Activated B cell treated with CpG ODN at 0.5 μM for 24 hours (primary cell): ENCODE measurements around the gene SLC1A2. TPM values are rescaled to one million over a fixed set of nuclear protein-coding genes. Genes with fewer than 3 reads are reported as not detected.

Source experiments
- ATAC-seq: fragments of 200-7000 bp; cut with Tn5 transposase; one replicate; pipeline ENCODE4 v1.10.0; 2021; ENCODE audit warnings: low read depth, mild to moderate bottlenecking, moderate library complexity
- CTCF ChIA-PET: fragments of 350-600 bp; sonication (Branson Sonifier 250); formaldehyde crosslinking; loops from one replicate; lab custom pipeline; 2021; ENCODE audit warnings: antibody characterized with exemption; lab: Charles Lee
- POLR2A ChIA-PET: fragments of 350-600 bp; sonication (Branson Sonifier 250); formaldehyde crosslinking; loops from one replicate; lab custom pipeline; 2021; ENCODE audit warnings: antibody characterized with exemption; lab: Charles Lee
- DNase-seq: peaks from one replicate; pipeline ENCODE4 v3.0.0; 2022
- H3K27ac Mint-ChIP-seq: one replicate; pipeline ENCODE4 v1.8.0; 2020; ENCODE audit warnings: mixed read lengths
- H3K27me3 Mint-ChIP-seq: one replicate; pipeline ENCODE4 v1.8.0; 2021; ENCODE audit warnings: mixed read lengths
- H3K36me3 Mint-ChIP-seq: one replicate; pipeline ENCODE4 v1.8.0; 2021; ENCODE audit warnings: low read depth, mixed read lengths
- H3K4me1 Mint-ChIP-seq: one replicate; pipeline ENCODE4 v1.8.0; 2021; ENCODE audit warnings: mixed read lengths
- H3K4me3 Mint-ChIP-seq: one replicate; pipeline ENCODE4 v1.8.0; 2020; ENCODE audit warnings: mild to moderate bottlenecking, mixed read lengths
- H3K9me3 Mint-ChIP-seq: one replicate; pipeline ENCODE4 v1.8.0; 2020; ENCODE audit warnings: mixed read lengths
- CTCF ChIP-seq: fragments of 200-600 bp; IDR thresholded peaks from one replicate; pipeline ENCODE4 v1.8.0; 2022; ENCODE audit warnings: antibody characterized with exemption, mild to moderate bottlenecking
- intact Hi-C: fragments of 100-400 bp; cut with micrococcal nuclease; formaldehyde crosslinking; loops from one replicate; pipeline ENCODE4 v1.15.1; 2024
- total RNA-seq: library from RNA; stranded (reverse); gene quantifications from 2 replicates; pipeline ENCODE4 v1.2.3, GENCODE V29; 2022

SLC1A2 gene
- total RNA-seq, result not detected in 2 replicates

- Mint-ChIP-seq H3K36me3 (no peaks in the 10 kb centered on the region), H3K4me3 (peak within 1 kb of the TSS; percentile 64), H3K4me1 (peaks cover 17% of the 10 kb centered on the region), H3K27me3 (peaks cover 63% of the 10 kb centered on the region), H3K9me3 (no peaks in the 10 kb centered on the region), H3K27ac (no peak within 1 kb of the TSS)
- intact Hi-C loops, result no loop called here
- TF ChIP-seq CTCF, result no peak
- POLR2A ChIA-PET, result no interaction called here
- CTCF ChIA-PET, result no interaction called here
- no peak for ATAC-seq
- no peak for DNase-seq
These were observed at the start of gene SLC1A2 for GRCh38 chr11:35419184-35419829. Gene SLC1A2, minus strand, starts transcription at chr11:35419558. Its CDS starts 592 bp downstream, at chr11:35418966.

- Mint-ChIP-seq H3K36me3 (no peaks in the 10 kb centered on the region), H3K27me3 (peaks cover 32% of the 10 kb centered on the region), H3K27ac (no peak overlapping the region), H3K4me3 (no peak overlapping the region), H3K4me1 (no peaks in the 10 kb centered on the region), H3K9me3 (no peaks in the 10 kb centered on the region)
- ATAC-seq (no peak), DNase-seq (no peak)
- POLR2A ChIA-PET, result no interaction called here
- CTCF ChIA-PET, result no interaction called here
- intact Hi-C loops, result no loop called here
- TF ChIP-seq CTCF, result no peak
These were observed 46.7 kb upstream of the SLC1A2 start for GRCh38 chr11:35466058-35466457.

- intact Hi-C loops, result no loop called here
- H3K4me3 Mint-ChIP-seq, result no peak overlapping the region
- ATAC-seq (no peak), DNase-seq (no peak)
- no peak for TF ChIP-seq CTCF
- POLR2A ChIA-PET, result no interaction called here
- no peaks in the 10 kb centered on the region for H3K9me3 Mint-ChIP-seq
- H3K36me3 Mint-ChIP-seq, result no peaks in the 10 kb centered on the region
- no peak overlapping the region for H3K27ac Mint-ChIP-seq
- peaks cover 28% of the 10 kb centered on the region for H3K27me3 Mint-ChIP-seq
- no peaks in the 10 kb centered on the region for H3K4me1 Mint-ChIP-seq
- CTCF ChIA-PET, result no interaction called here
These were observed 45.0 kb upstream of the SLC1A2 start for GRCh38 chr11:35464308-35464707.

- Mint-ChIP-seq H3K27me3 (peaks cover 29% of the 10 kb centered on the region), H3K36me3 (no peaks in the 10 kb centered on the region), H3K27ac (no peak overlapping the region), H3K9me3 (no peaks in the 10 kb centered on the region), H3K4me1 (no peaks in the 10 kb centered on the region), H3K4me3 (no peak overlapping the region)
- no peak for ATAC-seq
- TF ChIP-seq CTCF, result no peak
- CTCF ChIA-PET, result no interaction called here
- POLR2A ChIA-PET, result no interaction called here
- intact Hi-C loops, result no loop called here
- no peak for DNase-seq
These were observed 44.0 kb upstream of the SLC1A2 start for GRCh38 chr11:35463331-35463751.

- H3K4me1 Mint-ChIP-seq, result no peaks in the 10 kb centered on the region
- H3K36me3 Mint-ChIP-seq, result no peaks in the 10 kb centered on the region
- no peak overlapping the region for H3K4me3 Mint-ChIP-seq
- ChIA-PET CTCF (no interaction called here), POLR2A (no interaction called here)
- intact Hi-C loops, result no loop called here
- no peak for DNase-seq
- no peak overlapping the region for H3K27ac Mint-ChIP-seq
- TF ChIP-seq CTCF, result no peak
- H3K9me3 Mint-ChIP-seq, result no peaks in the 10 kb centered on the region
- peaks cover 30% of the 10 kb centered on the region for H3K27me3 Mint-ChIP-seq
- no peak for ATAC-seq
These were observed 42.7 kb upstream of the SLC1A2 start for GRCh38 chr11:35461917-35462538.
